HCT116 (cell line): Measurements from ENCODE around the gene PROB1. TPM values are rescaled to one million over a fixed set of nuclear protein-coding genes. Genes with fewer than 3 reads are reported as not detected.
A peak's percentile ranks its signal among the peaks of the same experiment; 100 is the strongest.
"Not testable (repeated sequence)": the region's sequence is repeated elsewhere in the genome, so short reads cannot be mapped to it uniquely, and the experiment has no call there.

Experiments used
- ATAC-seq: fragments of 200-7000 bp; cut with Tn5 transposase; 2 replicates; pipeline ENCODE4 v1.9.1; 2020; ENCODE audit warnings: mild to moderate bottlenecking, moderate library complexity
- BruUV-seq: library from RNA; stranded (reverse); fragments of 400-500 nt; replicated peaks from 2 replicates; lab custom pipeline; 2021; lab: Mats Ljungman, UMichigan
- CTCF ChIA-PET: fragments of 300-600 bp; sonication (Branson Sonifier 250); formaldehyde crosslinking; loops from one replicate; lab custom pipeline; 2021; ENCODE audit warnings: antibody characterized with exemption; lab: Charles Lee
- POLR2A ChIA-PET: fragments of 300-600, 350-600 bp; sonication (Branson Sonifier 250); formaldehyde crosslinking; loops from one replicate; lab custom pipeline; 2021; ENCODE audit warnings: antibody characterized with exemption; lab: Charles Lee
- RAD21 ChIA-PET, 2 experiments: fragments of 300-600 bp; sonication (Branson Sonifier 250); formaldehyde crosslinking; loops; one replicate each; lab custom pipeline; 2023; ENCODE audit warnings: low total read pairs in 2 of 2; ENCODE audit not compliant: uncharacterized antibody in 2 of 2, unreplicated experiment in 2 of 2, low non-redundant PET in 1 of 2; lab: Charles Lee
- DNase-seq: peaks from one replicate; pipeline ENCODE4 v3.0.0-alpha.2; 2010; ENCODE audit warnings: low read depth, low spot score
- H2AFZ ChIP-seq: fragments of 200-600 bp; shearing (Covaris generic), sonication (generic); 2 replicates; pipeline ENCODE4 v1.6.1; 2017; ENCODE audit warnings: low read depth, mixed run types, mixed read lengths, antibody characterized with exemption, low read length; ENCODE audit not compliant: poor library complexity, severe bottlenecking
- H3K27ac ChIP-seq: 2 replicates; pipeline ENCODE4 v1.5.1; 2012; ENCODE audit warnings: low read depth, low read length
- H3K27me3 ChIP-seq: fragments of 200-600 bp; sonication (generic); 2 replicates; pipeline ENCODE4 v1.6.1; 2016; ENCODE audit warnings: mixed run types, low read length, mixed read lengths; ENCODE audit not compliant: insufficient read depth
- H3K36me3 ChIP-seq, 2 experiments: fragments of 200-500 bp in 1 of 2; fragments of 200-600 bp in 1 of 2; sonication (Bioruptor generic) in 1 of 2; sonication (generic) in 1 of 2; 2 replicates each; pipeline versions ENCODE4 v1.5.1 to v1.6.1; 2014 to 2016; ENCODE audit warnings: low read length in 2 of 2, inconsistent platforms in 1 of 2, mixed read lengths in 1 of 2, mixed run types in 1 of 2; ENCODE audit not compliant: insufficient read depth in 2 of 2, control insufficient read depth in 1 of 2
- H3K4me1 ChIP-seq, 2 experiments: fragments of 200-600 bp in 1 of 2; sonication (generic) in 1 of 2; 2 replicates each; pipeline versions ENCODE4 v1.5.1 to v1.6.1; 2012 to 2017; ENCODE audit warnings: low read length in 2 of 2, inconsistent platforms in 1 of 2, mild to moderate bottlenecking in 1 of 2, mixed read lengths in 1 of 2, mixed run types in 1 of 2, moderate library complexity in 1 of 2; ENCODE audit not compliant: insufficient read depth in 2 of 2, control insufficient read depth in 1 of 2
- H3K4me2 ChIP-seq: fragments of 200-600 bp; sonication (generic); 2 replicates; pipeline ENCODE4 v1.6.1; 2017; ENCODE audit warnings: mixed run types, low read length, mixed read lengths
- H3K4me3 ChIP-seq, 2 experiments: fragments of 200-600 bp in 1 of 2; sonication (generic) in 1 of 2; replicated peaks in 1 of 2; 2 replicates each; pipeline ENCODE4 v1.5.1; 2011 to 2016; ENCODE audit warnings: low read length in 2 of 2, control low read depth in 1 of 2, low read depth in 1 of 2, mild to moderate bottlenecking in 1 of 2, mixed read lengths in 1 of 2, mixed run types in 1 of 2
- H3K79me2 ChIP-seq: fragments of 200-600 bp; sonication (generic); 2 replicates; pipeline ENCODE4 v1.6.1; 2017; ENCODE audit warnings: mild to moderate bottlenecking, mixed run types, low read length, moderate library complexity, mixed read lengths; ENCODE audit not compliant: insufficient read depth
- H3K9ac ChIP-seq: fragments of 200-600 bp; sonication (generic); 2 replicates; pipeline ENCODE4 v1.6.1; 2016; ENCODE audit warnings: low read length, mixed read lengths
- H3K9me2 ChIP-seq: fragments of 200-600 bp; sonication (generic), shearing (Covaris generic); 2 replicates; pipeline ENCODE4 v1.6.1; 2017; ENCODE audit warnings: mixed run types, mild to moderate bottlenecking, moderate library complexity; ENCODE audit not compliant: insufficient read depth
- H3K9me3 ChIP-seq, 2 experiments: fragments of 200-500 bp in 1 of 2; fragments of 200-600 bp in 1 of 2; sonication (Bioruptor generic) in 1 of 2; sonication (generic) in 1 of 2; 2 replicates each; pipeline ENCODE4 v1.6.1; 2014 to 2017; ENCODE audit warnings: low read length in 2 of 2, mixed read lengths in 2 of 2, inconsistent platforms in 1 of 2, low read depth in 1 of 2, mild to moderate bottlenecking in 1 of 2, mixed run types in 1 of 2, moderate library complexity in 1 of 2; ENCODE audit not compliant: control insufficient read depth in 1 of 2, insufficient read depth in 1 of 2
- H4K20me1 ChIP-seq: fragments of 200-600 bp; sonication (generic), shearing (Covaris generic); 2 replicates; pipeline ENCODE4 v1.6.1; 2017; ENCODE audit warnings: mixed run types, mild to moderate bottlenecking, moderate library complexity; ENCODE audit not compliant: insufficient read depth
- FOSL1 ChIP-seq: IDR thresholded peaks from 2 replicates; pipeline ENCODE4 v1.6.1; 2012; ENCODE audit warnings: low read depth
- SRF ChIP-seq: IDR thresholded peaks from 2 replicates; pipeline ENCODE4 v1.6.1; 2012; ENCODE audit warnings: low read depth
- YY1 ChIP-seq: IDR thresholded peaks from 2 replicates; pipeline ENCODE4 v1.6.1; 2011; ENCODE audit warnings: low read length, low read depth, moderate library complexity, mild to moderate bottlenecking; ENCODE audit not compliant: insufficient replicate concordance; ENCODE audit errors: extremely low read depth
- ZNF274 ChIP-seq: fragments of 200-500 bp; sonication (Bioruptor generic); IDR thresholded peaks from 2 replicates; pipeline ENCODE4 v1.6.1; 2014; ENCODE audit warnings: mild to moderate bottlenecking, low read depth, low read length, inconsistent platforms
- intact Hi-C: fragments of 100-400 bp; cut with micrococcal nuclease; formaldehyde crosslinking; loops from 2 replicates; pipeline ENCODE4 v1.10.0; 2022
- total RNA-seq: library from RNA; stranded (reverse); gene quantifications from one replicate; pipeline ENCODE4 v1.2.1, GENCODE V29; 2021; ENCODE audit not compliant: unreplicated experiment
- TF ChIP-seq, protein P1 (sequence below): IDR thresholded peaks from 2 replicates; pipeline ENCODE4 v1.6.1; 2012; ENCODE audit warnings: low read depth

Gene PROB1
- total RNA-seq, 1 experiment from 2014 or later, result 1.7 TPM

DNA sequence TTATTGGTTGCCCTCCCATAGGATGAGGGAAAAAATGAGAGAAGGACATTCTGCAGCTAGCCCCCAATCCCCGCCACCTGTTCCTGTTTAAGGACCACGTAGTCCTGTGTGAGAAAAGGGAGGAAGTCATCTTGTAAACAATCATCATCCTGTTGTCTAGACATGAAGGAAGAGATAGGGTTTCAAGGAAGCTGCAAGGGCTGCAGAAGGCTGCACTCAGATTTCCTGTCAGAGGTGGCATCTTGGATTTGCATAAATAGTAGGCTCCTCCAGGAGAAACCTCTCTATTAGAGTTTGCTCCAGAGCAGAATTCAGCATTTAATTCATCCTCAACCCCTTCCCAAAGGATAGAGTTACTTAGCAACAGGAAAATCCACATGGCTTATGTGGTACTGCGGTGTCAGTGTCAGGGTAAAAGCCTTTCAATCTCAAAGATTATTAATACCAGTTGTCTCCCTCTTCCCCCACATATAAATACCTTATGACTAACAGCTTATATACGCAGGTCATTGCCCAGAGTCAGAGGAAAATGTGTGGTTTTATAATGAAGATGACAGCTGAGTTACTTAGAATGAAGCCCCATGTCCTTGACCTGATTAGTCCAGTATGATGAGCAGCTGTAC lies 49.0 kb upstream of the PROB1 start:
- H3K27me3 ChIP-seq, result no peaks in the 10 kb centered on the region
- RAD21 ChIA-PET, result no interaction called here
- H3K79me2 ChIP-seq, result no peaks in the 10 kb centered on the region
- H2AFZ ChIP-seq, result no peak overlapping the region
- no peak for ATAC-seq
- intact Hi-C loops, result no loop called here
- no peak for DNase-seq
- no peaks in the 10 kb centered on the region for H3K9me2 ChIP-seq
- H3K4me1 ChIP-seq, result peaks cover 2 to 19% of the 10 kb centered on the region in 2 experiments; a peak in 3 of 4 replicates
- 0 out of 2 replicates have a peak overlapping the region, but pooled peaks have one; percentile 6 for H3K9ac ChIP-seq
- H4K20me1 ChIP-seq, result no peaks in the 10 kb centered on the region
- CTCF ChIA-PET, result no interaction called here
- BruUV-seq, result no TSS peak
- H3K4me3 ChIP-seq, result no peak overlapping the region
- no peak overlapping the region for H3K27ac ChIP-seq
- no peaks in the 10 kb centered on the region for H3K9me3 ChIP-seq
- POLR2A ChIA-PET, result no interaction called here
- H3K4me2 ChIP-seq, result peak overlapping the region; percentile 31
- TF ChIP-seq, protein P1, sequence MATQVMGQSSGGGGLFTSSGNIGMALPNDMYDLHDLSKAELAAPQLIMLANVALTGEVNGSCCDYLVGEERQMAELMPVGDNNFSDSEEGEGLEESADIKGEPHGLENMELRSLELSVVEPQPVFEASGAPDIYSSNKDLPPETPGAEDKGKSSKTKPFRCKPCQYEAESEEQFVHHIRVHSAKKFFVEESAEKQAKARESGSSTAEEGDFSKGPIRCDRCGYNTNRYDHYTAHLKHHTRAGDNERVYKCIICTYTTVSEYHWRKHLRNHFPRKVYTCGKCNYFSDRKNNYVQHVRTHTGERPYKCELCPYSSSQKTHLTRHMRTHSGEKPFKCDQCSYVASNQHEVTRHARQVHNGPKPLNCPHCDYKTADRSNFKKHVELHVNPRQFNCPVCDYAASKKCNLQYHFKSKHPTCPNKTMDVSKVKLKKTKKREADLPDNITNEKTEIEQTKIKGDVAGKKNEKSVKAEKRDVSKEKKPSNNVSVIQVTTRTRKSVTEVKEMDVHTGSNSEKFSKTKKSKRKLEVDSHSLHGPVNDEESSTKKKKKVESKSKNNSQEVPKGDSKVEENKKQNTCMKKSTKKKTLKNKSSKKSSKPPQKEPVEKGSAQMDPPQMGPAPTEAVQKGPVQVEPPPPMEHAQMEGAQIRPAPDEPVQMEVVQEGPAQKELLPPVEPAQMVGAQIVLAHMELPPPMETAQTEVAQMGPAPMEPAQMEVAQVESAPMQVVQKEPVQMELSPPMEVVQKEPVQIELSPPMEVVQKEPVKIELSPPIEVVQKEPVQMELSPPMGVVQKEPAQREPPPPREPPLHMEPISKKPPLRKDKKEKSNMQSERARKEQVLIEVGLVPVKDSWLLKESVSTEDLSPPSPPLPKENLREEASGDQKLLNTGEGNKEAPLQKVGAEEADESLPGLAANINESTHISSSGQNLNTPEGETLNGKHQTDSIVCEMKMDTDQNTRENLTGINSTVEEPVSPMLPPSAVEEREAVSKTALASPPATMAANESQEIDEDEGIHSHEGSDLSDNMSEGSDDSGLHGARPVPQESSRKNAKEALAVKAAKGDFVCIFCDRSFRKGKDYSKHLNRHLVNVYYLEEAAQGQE, result no peak
- TF ChIP-seq SRF, result no peak
- TF ChIP-seq YY1, result no peak
- TF ChIP-seq FOSL1, result no peak
- TF ChIP-seq ZNF274, result no peak
- no peaks in the 10 kb centered on the region for H3K36me3 ChIP-seq

DNA sequence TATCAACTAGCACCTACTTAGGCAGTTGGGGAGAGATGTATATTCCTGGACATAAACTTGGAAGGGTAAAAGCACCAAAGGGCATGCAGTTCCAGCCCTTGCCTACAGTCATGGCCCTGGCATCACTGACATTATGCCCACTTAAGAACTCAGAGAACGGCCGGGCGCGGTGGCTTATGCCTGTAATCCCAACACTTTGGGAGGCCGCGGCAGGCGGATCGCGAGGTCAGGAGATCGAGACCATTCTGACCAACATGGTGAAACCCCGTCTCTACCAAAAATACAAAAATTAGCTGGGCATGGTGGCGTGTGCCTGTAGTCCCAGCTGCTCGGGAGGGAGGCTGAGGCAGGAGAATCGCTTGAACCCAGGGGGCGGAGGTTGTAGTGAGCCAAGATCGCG lies 45.5 kb upstream of the PROB1 start:
- H3K27me3 ChIP-seq, H3K9me2 ChIP-seq, H4K20me1 ChIP-seq, H3K4me3 ChIP-seq, BruUV-seq, H2AFZ ChIP-seq, CTCF ChIA-PET, POLR2A ChIA-PET, ATAC-seq, H3K9me3 ChIP-seq, RAD21 ChIA-PET, H3K4me2 ChIP-seq, H3K79me2 ChIP-seq, H3K9ac ChIP-seq, DNase-seq, intact Hi-C loops, H3K27ac ChIP-seq, H3K36me3 ChIP-seq: not testable (repeated sequence)
- H3K4me1 ChIP-seq, result peaks cover 2 to 26% of the 10 kb centered on the region in 2 experiments; a peak in 3 of 4 replicates
